ENCODE results near the gene CMTM5.

CMTM5 gene

DNA sequence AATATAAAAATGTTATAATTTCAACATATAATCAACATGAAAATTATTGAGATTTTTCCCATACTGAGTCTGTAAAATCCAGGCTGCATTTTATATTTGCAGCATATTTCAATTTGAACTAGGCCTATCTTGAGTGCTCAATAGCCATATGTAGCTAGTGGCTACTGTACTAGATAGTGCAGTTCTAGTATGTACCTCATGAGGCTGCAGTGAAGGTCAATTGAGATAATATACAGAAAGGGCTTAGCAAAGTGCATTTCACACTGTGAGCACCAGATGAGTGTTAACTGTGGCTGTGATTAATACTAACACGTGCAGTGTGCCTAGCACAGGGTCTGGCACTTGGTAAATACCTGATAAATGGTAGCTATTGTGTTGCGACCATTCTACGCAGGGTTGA lies 18.8 kb upstream of the CMTM5 start:
- no peak for DNase-seq (ENCODE audit: low spot score)

DNA sequence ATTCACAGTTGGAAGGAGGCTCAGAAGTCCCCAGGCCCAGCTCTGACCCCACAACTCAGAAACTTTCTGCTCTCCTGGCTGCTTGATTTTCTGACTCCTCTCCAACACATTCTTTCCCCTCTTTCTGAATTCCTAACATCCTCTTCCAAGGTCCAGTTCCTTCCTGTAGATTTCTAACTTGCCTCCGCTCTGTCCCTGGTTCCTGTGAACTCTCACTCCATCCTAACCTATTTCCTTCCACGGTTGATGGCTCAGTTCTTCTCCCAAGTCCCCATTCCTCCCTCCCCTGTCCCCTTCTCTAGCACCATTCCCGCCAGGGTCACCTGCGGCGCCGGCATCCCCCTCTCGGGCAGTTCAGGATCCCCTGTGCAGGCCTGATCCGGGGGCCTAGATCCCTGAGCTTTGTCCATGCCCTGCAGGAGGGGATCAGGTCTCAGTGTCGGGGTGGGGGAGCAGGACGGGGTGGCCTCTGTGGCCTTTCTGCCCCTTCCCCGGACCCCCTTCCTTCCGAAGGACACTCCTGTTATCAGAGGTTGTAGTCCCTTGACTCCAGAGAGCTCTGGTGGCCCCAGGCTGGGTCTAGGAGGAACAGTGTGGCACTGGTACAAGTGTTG lies 18.2 kb upstream of the CMTM5 start:
- no peak for DNase-seq (ENCODE audit: low spot score)

DNA sequence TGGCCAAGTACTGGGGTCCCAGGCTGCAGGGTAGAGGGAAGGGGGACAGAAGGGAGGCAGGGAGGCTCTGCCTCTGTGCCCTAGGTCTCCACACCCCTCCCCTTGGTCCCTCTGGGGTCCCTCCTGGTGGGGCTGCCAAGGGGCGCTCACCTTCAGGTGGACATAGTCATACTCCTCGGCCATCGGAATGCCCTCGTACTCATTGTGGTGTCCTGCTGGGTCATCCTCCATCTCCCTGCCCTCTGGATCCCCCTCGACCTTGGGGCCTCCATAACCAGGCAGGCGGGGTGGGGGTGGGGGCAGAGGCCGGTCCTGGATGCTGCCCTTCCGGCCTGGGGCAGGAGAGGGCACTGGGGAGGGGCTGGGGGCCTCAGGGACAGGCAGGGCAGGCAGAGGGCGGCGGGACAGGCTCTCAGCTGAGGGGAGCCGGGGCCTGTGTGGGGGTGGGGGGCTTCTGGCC lies 17.6 kb upstream of the CMTM5 start:
- DNase-seq (ENCODE audit: low spot score): no peak

DNA sequence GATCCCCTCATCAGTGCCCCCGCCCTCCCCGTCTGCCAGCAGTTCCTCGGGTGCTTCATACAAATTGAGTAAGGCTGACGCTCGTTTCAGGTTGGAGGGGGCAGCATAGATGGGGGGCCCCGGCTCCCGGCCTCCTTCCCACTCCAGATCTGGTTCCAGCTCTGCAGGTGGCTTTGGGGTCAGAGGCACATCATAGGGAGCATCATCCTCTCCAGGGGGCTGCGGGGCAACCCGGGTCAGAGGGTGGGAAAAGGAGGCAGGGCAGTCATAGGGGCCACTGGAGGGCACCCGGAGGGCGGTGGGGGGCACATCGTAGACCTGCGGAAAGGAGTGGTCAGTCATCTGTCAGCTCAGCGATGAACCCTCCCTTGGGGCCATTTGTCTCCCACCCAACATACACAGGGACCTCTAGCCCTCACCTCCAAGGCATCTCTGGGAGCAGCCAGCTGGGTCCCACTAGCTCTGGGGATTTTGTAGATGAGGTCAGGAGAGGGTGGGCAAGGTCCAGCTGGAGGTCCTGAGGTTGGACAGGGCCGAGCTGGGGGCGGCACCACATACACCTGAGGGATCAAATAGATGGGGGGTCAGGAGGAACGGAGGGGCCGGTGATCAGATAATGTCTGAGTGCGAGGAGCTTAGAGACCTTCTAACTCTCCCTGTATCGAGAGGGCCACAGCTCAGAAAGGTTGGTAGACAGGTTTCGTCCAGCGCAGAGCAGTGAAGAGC lies 17.0 kb upstream of the CMTM5 start:
- DNase-seq (ENCODE audit: low spot score): no peak

DNA sequence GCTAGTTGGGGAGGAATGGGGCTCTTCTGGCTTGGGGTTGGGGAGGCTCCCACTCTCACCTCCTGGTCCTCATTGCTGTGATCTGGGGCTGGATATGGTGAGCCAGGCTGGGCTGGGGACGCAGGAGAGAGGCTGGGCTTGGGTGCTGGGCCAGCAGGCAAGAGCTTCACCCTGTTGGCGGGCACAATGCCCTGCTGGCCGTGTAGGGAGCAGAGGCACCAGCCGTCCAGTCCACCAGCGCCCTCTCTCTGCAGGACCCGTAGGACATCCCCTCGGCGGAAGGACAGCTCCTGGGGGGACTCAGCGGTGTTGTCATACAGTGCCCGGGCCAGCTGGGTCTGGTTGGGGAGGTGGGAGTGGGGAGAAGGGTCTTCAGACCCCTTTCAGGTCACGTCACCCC lies 16.4 kb upstream of the CMTM5 start:
- no peak for DNase-seq (ENCODE audit: low spot score)

DNA sequence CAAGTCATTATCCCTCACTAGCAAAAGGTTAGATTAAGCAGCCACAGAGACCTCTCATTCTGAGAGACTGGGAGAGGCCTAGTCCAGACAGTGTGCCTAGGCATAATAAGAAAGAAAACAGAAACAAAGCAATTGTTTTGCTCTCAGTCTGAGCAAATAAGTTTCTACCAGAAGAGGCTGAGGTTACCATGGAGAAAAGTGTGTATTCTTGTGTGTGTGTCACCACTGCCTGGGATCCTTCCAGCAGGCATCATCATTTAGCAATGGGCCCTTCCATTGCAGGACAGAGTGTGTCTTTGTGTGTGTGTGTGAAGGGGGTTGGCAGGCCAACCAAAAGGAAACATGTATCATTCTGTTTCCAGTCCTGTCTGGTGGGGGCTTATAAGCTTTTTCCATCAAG lies 15.5 kb upstream of the CMTM5 start:
- DNase-seq (ENCODE audit: low spot score): no peak

DNA sequence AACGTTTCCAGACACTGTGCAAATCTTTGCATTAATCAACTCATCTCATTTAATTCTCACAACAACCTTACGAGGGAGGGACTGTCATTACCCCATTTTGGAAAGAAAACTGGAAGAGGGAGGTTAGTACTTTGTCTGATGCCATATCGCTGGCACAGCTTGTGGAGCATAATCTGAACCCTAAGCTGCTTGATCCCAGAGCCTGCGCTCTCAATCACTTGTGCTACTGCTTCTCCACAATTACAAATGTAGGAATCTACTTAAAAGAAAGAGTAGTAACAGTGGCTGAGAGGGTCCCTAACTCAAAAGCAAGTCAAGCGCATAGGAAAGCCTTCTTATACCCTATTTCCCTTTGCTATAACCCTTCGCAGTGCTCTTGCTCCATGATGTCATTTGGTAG lies 15.1 kb upstream of the CMTM5 start:
- DNase-seq (ENCODE audit: low spot score): no peak

DNA sequence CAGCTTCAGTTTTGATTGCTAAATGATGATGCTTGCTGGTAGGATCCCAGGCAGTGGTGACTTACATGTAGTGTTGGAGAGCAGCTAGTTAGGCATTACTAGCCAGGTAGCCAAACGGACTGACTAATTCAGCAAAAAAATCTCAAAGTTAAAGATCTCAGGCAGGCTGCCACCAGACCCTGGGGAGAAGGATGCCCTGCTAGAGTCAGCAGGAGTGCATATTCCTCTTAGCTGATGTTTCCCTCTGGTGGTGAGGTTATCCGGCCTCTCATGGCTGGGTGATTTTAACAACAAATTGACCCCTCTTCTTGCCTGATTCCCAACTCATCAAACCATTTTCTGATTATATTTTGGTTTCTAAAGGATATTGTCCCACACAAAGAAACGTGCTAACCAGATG lies 14.6 kb upstream of the CMTM5 start:
- DNase-seq (ENCODE audit: low spot score): no peak

DNA sequence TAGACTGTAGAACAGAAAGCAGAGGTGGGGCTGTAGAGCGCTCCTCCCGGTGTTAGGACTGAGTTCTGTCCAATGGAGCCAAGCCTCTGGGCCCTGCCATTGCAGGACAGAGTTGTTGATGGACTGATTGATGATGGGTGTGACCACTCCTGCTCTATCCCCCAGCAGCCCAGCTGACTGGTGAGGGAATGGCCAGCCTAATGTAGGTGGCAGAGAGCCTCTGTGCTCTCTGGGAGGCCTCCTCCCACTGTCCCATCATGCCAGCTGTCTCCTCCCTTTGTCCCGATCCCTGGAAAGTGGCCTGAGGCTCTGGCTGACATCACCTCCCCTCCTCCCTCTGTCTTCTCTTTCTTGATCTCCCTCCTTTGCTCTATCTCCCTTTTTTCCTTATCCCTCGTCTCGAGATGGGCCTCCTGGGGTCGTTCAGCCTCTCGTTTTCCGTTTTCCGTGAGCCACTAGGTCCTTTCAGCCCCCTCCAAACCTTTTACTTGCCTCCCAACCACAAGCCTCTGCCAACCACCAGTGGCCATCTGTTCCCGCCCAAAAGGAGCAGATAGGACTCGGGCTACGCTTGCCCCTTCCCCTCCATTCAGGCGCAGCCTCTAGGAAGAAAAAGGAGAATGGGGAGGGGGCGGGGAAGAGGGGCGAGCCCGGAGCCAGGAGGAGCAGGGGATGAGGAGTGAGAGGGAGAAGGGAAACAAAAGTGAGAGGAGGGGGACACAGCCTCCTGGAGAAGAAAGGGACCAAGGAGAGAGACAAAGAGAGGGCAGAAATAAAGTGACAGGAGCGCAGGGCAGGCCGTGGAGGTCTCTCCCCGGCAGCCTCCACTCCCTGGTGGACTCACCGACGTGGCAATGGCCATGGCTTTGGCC lies 12.4 kb upstream of the CMTM5 start:
- no peak for DNase-seq (ENCODE audit: low spot score)

DNA sequence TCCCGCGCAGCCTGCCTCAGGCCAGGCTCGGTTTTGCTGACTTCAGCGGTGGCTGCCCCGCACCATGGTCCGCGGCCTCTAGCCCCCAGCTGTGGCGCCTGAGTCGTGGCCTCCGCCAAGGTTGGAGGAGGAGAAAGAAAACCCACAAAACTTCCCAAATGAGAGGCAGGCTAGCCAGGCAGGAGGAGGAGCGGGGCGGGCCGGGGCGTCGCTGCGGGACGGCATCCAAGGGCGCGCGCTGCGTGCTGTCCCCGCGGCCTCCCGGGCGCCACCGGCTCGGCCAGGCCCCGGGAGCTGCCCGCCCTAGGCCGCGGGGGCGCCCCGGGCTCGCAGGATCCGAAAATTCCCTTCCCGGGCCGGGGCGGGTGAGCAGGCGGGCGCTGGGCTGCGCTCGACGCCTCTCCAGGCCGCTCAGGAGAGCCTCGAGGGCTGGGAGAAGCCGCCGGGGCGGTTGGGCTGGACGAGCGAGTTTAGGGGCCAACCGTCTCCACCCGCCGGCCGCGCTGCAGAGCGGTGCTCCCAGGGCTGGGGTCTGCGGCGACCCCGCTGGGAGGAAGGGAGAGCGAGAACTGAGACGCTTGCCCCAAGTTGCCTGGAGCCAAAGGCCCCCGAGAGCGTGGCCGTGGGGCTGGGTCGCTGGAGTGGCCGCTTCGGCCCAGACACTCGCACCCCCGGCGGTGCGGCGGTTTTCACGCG lies 11.7 kb upstream of the CMTM5 start, which contains the start of gene EFS:
EFS (minus strand) TSS at position 137 of the 696 bp plus-strand sequence. CDS start 147 bp downstream, outside the sequence.
- no peak for DNase-seq (ENCODE audit: low spot score)

DNA sequence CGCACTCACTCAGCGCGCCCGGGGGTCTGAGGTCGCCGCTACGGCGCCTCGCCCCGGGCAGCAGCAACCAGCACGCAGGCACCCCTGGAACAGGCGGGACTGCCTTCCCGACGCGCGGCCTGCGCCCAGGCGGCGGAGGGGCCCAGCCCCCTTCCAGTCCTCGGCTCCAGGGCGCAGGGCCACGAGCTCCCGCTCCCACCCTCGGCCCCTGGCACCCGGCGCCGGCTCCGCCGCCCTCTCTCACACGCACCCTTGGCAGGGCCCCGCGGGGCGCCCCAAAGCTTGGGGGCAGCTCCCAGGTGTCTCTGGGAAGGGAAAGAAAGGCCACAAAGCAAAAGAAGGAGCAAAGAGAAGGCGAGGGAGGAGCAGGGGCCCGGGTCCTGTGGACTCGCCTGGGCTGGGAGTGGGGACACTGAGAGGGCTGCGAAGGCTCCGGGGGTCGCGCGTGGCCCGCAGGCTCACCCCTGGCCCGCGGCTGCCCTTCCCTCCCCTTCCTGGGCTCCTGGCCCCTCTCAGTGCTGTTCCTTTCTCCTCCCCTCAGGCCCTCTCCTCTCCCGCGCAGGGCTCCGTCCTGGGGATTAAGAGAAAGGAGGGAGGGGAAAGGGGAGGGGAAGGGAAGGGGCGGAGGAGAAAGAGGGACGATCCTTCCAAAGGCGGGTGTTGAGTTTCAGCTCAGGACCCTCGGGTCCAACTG lies 11.0 kb upstream of the CMTM5 start:
- DNase-seq (ENCODE audit: low spot score): no peak

DNA sequence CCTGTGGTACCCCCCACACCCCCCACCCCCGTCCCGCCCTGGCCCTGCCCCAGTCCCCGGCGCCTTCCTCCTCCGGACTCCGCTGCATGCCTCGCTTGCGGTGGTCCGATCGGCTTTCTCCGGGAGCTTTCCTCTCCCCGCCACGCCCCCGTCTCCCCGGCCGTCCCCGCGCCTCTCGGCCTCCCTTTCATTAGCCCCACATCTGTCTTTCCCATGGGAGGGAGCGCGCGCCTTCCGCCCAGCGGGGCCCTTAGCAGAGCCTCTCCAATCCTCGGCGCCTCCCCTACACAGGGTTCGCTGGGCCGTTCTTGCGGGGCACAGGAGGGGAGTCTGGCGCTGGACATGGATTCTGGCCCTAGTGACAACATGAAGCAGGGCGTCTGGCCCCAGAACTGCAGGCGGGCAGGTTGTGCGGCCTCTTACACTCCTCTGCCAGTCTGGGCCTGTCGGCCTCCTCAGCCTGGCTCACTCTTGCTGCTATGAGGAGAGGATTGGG lies 10.4 kb upstream of the CMTM5 start:
- DNase-seq (ENCODE audit: low spot score): no peak

DNA sequence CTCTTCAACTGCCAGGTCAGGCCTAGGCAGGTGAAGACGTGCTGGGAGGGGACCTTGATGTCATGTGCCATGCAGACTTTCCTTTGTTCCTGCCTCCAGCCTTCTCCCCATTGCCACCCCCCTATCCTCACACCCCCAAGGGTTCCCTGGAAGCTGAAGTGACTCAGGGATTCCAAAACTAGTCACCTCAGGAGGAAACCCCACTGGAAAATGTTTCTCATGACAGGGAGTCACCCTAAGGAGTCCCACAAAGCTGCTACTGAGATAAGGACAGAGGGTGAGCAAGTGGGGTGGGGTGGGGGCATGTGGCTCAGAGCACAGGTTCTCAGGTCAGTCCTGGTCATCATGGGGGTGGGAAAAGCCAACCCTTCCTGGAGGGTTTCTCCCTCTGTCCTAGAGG lies 6.6 kb upstream of the CMTM5 start:
- no peak for DNase-seq (ENCODE audit: low spot score)

DNA sequence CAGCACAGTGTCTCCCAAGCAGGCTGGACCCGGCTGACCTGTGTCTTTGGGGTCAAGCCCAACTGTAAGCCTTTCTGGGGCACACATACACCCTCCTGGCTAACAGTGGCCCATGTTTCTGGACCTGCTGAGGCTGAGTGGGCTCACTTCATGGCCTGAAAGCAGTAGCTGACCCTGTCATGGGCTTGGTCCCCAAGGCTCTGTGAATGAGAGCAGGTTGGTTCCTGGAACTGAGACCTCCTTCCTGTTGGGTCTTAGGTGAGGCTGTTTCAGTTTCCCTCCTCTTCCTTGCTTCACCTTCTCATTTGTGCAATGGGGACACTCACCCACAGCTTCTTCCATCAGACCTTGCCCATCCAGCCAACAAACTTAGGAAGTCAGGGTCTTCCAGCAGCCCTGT lies 5.0 kb upstream of the CMTM5 start:
- DNase-seq (ENCODE audit: low spot score): no peak

DNA sequence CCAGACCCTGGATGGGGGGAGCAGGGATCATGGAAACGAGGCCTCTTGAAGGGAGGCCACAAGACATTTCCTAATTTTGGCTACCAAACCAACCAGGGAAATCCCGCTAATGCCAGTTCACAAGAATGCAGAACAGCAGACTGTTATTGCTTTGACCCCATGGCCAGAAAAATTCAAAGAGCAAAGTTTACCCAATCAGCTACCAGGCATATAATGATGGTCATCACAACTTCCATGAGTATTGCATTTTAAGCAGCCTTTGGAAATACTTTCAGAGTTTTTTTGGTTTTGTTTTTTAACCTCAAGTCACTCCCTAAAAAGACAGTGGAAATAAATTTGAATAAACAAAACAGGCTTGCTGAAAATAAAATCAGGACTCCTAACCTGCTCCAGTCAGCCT lies 4.3 kb upstream of the CMTM5 start, which contains the start of gene IL25:
IL25 (plus strand) TSS at position 301 of the 400 bp plus-strand sequence.
- DNase-seq (ENCODE audit: low spot score): no peak

DNA sequence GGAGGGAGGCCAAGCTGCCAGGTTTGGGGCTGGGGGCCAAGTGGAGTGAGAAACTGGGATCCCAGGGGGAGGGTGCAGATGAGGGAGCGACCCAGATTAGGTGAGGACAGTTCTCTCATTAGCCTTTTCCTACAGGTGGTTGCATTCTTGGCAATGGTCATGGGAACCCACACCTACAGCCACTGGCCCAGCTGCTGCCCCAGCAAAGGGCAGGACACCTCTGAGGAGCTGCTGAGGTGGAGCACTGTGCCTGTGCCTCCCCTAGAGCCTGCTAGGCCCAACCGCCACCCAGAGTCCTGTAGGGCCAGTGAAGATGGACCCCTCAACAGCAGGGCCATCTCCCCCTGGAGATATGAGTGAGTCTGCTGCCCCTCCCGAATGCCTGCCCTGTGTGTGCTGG lies 3.8 kb upstream of the CMTM5 start:
- DNase-seq (ENCODE audit: low spot score): no peak

DNA sequence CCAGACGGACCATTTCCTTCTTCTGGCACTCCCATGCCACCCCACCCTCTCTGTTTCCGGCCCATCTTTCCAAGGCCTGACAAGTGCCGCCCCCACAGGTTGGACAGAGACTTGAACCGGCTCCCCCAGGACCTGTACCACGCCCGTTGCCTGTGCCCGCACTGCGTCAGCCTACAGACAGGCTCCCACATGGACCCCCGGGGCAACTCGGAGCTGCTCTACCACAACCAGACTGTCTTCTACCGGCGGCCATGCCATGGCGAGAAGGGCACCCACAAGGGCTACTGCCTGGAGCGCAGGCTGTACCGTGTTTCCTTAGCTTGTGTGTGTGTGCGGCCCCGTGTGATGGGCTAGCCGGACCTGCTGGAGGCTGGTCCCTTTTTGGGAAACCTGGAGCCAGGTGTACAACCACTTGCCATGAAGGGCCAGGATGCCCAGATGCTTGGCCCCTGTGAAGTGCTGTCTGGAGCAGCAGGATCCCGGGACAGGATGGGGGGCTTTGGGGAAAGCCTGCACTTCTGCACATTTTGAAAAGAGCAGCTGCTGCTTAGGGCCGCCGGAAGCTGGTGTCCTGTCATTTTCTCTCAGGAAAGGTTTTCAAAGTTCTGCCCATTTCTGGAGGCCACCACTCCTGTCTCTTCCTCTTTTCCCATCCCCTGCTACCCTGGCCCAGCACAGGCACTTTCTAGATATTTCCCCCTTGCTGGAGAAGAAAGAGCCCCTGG lies 1.2 kb upstream of the CMTM5 start:
- no peak for DNase-seq (ENCODE audit: low spot score)

DNA sequence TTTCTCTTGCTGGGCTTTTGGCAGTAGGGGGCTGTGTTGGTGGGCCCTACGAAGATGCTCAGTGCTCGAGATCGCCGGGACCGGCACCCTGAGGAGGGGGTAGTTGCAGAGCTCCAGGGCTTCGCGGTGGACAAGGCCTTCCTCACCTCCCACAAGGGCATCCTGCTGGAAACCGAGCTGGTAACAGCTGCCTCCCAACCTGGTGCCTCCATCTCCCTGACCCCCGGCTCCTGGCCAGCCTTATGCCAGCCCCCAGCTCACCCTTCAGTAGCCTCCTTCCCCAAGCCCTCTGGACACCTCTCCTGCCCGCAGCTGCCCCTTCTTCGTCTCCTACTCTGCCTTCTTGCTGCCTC lies 328 bp downstream of the CMTM5 start:
- no peak for DNase-seq (ENCODE audit: low spot score)

DNA sequence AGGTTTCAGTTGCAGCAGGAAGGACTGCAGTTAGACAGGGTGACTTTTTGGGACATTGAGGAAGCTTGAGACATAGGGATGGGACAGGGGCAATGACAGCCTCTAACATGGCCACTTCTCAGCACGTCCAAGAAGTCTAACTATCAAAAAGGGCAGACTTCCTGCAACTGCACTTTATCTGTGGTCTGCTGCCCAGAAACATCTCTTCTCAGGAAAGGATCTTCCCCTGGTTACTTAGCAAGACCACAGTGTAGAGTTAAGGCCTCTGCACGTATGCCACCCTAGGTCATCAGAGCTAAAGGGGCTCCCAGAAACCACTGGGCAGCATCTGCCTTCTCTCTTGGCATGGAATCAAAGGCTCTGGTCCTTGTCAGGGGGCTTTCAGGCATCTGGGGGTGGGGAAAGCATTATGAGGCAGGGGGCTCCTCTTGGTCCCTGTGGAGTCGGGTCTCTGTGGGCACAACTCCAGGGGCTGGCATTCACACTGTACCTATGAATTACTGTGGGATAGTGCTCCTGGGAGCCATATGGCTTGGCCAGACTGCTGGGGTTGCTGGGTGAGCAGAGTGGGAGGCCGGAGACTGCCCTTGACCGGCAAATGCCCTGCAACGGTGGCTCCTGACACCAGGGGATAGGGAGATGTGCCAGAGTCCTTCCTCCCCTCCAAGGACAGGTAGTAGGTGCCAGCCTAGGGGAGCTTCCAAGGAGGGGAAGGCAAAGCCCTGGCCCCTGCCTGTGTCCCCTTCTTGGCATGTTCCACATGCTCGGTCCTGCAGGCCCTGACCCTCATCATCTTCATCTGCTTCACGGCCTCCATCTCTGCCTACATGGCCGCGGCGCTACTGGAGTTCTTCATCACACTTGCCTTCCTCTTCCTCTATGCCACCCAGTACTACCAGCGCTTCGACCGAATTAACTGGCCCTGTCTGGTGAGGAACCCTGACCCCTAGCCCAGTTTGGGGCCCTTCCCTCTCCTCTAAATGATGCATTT lies 1.0 kb downstream of the CMTM5 start:
- DNase-seq (ENCODE audit: low spot score): no peak

Data from kidney capillary endothelial cell (primary cell).